ENCODE measurements around the gene UMOD.

GRCh38 chr16:20369452-20370054 is 17.0 kb upstream of the UMOD start:
- TF ChIP-seq, protein P1, sequence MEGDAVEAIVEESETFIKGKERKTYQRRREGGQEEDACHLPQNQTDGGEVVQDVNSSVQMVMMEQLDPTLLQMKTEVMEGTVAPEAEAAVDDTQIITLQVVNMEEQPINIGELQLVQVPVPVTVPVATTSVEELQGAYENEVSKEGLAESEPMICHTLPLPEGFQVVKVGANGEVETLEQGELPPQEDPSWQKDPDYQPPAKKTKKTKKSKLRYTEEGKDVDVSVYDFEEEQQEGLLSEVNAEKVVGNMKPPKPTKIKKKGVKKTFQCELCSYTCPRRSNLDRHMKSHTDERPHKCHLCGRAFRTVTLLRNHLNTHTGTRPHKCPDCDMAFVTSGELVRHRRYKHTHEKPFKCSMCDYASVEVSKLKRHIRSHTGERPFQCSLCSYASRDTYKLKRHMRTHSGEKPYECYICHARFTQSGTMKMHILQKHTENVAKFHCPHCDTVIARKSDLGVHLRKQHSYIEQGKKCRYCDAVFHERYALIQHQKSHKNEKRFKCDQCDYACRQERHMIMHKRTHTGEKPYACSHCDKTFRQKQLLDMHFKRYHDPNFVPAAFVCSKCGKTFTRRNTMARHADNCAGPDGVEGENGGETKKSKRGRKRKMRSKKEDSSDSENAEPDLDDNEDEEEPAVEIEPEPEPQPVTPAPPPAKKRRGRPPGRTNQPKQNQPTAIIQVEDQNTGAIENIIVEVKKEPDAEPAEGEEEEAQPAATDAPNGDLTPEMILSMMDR (IDR thresholded peaks at IDR 0.05; ENCODE audit: insufficient read depth, low read length): no peak
- no peak for TF ChIP-seq REST (IDR thresholded peaks at IDR 0.05; ENCODE audit: insufficient replicate concordance, low read depth)
- no peak for TF ChIP-seq POLR2AphosphoS5 (IDR thresholded peaks at IDR 0.05; ENCODE audit: low read depth)
- no peak for TF ChIP-seq GABPA (IDR thresholded peaks at IDR 0.05; ENCODE audit: low read depth)

Measured in HL-60 (cell line).